Ascending aorta (tissue), 2 donors: ENCODE data around the gene PTPRO. TPM values are rescaled to one million over a fixed set of nuclear protein-coding genes. Genes with fewer than 3 reads are reported as not detected.

Experiments used
- DNase-seq, 2 donors: peaks; one replicate each; pipeline ENCODE4 v3.0.0-alpha.2; 2019; ENCODE audit warnings: low spot score in 2 of 2
- H3K27ac ChIP-seq, 2 donors: fragments of 200-600 bp; sonication (generic); one replicate each; pipeline ENCODE4 v1.5.1; 2016 to 2017; ENCODE audit warnings: mild to moderate bottlenecking in 1 of 2
- H3K27me3 ChIP-seq: fragments of 200-600 bp; sonication (generic); one replicate; pipeline ENCODE4 v1.5.1; 2017
- H3K36me3 ChIP-seq, 2 donors: fragments of 200-600 bp; sonication (generic); one replicate each; pipeline ENCODE4 v1.5.1; 2016
- H3K4me1 ChIP-seq, 2 donors: fragments of 200-600 bp; sonication (generic); one replicate each; pipeline ENCODE4 v1.5.1; 2016 to 2017; ENCODE audit warnings: mild to moderate bottlenecking in 1 of 2
- H3K4me3 ChIP-seq, 2 donors: fragments of 200-600 bp; sonication (generic); one replicate each; pipeline ENCODE4 v1.5.1; 2016 to 2017; ENCODE audit warnings: mild to moderate bottlenecking in 1 of 2
- H3K9me3 ChIP-seq, 2 donors: fragments of 200-600 bp; sonication (generic); one replicate each; pipeline ENCODE4 v1.5.1; 2016
- intact Hi-C: fragments of 100-400 bp; cut with DNase I; formaldehyde crosslinking; loops from one replicate; pipeline ENCODE4 v1.15.1; 2023
- total RNA-seq: library from RNA; depleted of rRNA; stranded (reverse); fragments of >200 nt; gene quantifications from one replicate; pipeline ENCODE4 v1.1.0, GENCODE V29; 2016
- TF ChIP-seq, protein P1 (sequence below), 3 experiments: fragments of 200-600 bp in 2 of 3; fragments of 450-650 bp in 1 of 3; sonication (generic) in 2 of 3; IDR thresholded peaks; one replicate each; pipeline ENCODE4 v1.5.1; 2016 to 2019; ENCODE audit warnings: antibody characterized with exemption in 3 of 3, mild to moderate bottlenecking in 1 of 3, moderate library complexity in 1 of 3

Gene PTPRO
- total RNA-seq, 1 donor from 2014 or later: 0.11 TPM

DNA sequence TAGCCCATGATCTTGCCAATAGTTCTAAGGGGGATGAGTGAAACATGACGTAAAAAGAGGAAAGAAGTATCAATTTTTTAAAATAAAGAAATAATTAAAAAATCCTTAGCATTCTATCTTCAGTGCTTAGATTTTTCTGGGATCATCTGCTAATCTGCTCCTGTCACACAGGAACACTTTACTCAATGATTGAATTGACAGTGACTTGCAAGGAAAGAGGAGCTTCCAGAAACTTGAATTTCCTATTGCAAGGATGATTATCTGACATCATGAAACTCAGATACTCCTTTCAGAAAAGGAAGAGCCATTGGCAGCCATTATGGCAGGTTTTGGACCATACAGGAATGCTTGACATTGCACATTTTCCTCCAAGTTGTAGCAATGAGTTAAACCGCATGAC lies 41.4 kb upstream of the PTPRO start:
- Histone ChIP-seq H3K9me3 (no peaks in the 10 kb centered on the region), H3K27me3 (no peaks in the 10 kb centered on the region), H3K27ac (no peak overlapping the region), H3K4me1 (peaks cover 4 to 13% of the 10 kb centered on the region in 2 donors), H3K36me3 (no peaks in the 10 kb centered on the region), H3K4me3 (no peak overlapping the region)
- TF ChIP-seq, protein P1, sequence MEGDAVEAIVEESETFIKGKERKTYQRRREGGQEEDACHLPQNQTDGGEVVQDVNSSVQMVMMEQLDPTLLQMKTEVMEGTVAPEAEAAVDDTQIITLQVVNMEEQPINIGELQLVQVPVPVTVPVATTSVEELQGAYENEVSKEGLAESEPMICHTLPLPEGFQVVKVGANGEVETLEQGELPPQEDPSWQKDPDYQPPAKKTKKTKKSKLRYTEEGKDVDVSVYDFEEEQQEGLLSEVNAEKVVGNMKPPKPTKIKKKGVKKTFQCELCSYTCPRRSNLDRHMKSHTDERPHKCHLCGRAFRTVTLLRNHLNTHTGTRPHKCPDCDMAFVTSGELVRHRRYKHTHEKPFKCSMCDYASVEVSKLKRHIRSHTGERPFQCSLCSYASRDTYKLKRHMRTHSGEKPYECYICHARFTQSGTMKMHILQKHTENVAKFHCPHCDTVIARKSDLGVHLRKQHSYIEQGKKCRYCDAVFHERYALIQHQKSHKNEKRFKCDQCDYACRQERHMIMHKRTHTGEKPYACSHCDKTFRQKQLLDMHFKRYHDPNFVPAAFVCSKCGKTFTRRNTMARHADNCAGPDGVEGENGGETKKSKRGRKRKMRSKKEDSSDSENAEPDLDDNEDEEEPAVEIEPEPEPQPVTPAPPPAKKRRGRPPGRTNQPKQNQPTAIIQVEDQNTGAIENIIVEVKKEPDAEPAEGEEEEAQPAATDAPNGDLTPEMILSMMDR (IDR thresholded peaks at IDR 0.05): no peak
- intact Hi-C loops: no loop called here
- DNase-seq: no peak

DNA sequence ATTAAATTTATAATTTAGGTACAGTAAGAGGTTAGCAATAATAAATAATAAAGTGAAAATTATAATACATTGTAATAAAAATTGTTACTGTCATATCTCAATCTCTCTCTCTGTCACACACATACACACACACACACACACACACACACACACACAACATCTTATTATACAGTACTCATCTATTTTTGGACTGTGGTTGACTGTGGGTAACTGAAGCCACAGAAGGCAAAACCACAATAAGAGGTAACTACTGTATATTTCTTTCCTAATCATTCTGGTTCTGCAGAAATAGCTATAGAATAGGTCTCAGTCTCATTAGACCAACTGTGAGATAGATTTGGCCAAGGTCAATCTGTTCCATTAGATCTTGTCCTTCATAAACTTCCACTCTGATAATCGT lies 33.1 kb upstream of the PTPRO start:
- H3K36me3 ChIP-seq: no peaks in the 10 kb centered on the region
- H3K4me3 ChIP-seq: no peak overlapping the region
- no peak for DNase-seq
- H3K27me3 ChIP-seq: no peaks in the 10 kb centered on the region
- no peak overlapping the region for H3K27ac ChIP-seq
- H3K9me3 ChIP-seq: no peaks in the 10 kb centered on the region
- H3K4me1 ChIP-seq: no peaks in the 10 kb centered on the region
- intact Hi-C loops: no loop called here
- TF ChIP-seq, protein P1 (IDR thresholded peaks at IDR 0.05): no peak

DNA sequence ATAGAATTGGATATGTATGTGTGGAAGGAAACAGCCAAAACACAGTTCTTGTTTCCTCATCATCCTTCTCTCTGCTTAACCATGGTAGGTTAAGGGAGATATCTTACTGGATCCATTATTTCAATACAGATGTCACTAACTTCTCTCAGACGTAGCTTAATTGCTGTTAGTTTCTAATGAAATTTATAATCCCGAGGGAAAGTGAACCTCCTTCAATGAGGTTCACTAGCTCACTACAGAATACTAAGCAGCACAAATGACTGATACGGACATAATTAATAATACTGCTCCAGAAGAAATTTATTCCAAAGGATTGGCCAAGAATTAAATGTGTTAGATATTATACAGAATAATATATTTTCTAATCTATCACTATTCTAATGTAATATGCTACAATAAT lies 28.6 kb upstream of the PTPRO start:
- intact Hi-C loops: no loop called here
- H3K36me3 ChIP-seq: no peaks in the 10 kb centered on the region
- H3K27ac ChIP-seq: no peak overlapping the region
- TF ChIP-seq, protein P1 (IDR thresholded peaks at IDR 0.05): no peak
- no peaks in the 10 kb centered on the region for H3K4me1 ChIP-seq
- H3K27me3 ChIP-seq: no peaks in the 10 kb centered on the region
- H3K9me3 ChIP-seq: no peaks in the 10 kb centered on the region
- H3K4me3 ChIP-seq: no peak overlapping the region
- no peak for DNase-seq

DNA sequence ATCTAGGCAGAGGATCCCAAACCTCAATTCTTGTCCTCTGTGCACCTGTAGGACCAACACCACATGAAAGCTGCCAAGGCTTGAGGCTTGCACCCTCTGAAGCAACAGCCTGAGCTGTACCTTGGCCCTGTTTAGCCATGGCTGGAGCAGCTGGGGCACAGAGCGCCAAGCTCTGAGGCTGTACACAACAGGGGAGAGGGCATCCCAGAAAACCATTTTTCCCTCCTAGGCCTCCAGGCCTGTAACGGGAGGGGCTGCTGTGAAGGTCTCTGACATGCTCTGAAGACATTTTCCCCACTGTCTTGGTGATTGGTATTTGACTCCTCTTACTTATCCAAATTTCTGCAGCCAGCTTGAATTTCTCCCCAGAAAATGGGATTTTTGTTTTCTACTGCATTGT lies 22.4 kb upstream of the PTPRO start:
- Histone ChIP-seq H3K9me3 (no peaks in the 10 kb centered on the region), H3K4me3 (no peak overlapping the region), H3K27ac (no peak overlapping the region), H3K36me3 (no peaks in the 10 kb centered on the region), H3K4me1 (no peaks in the 10 kb centered on the region), H3K27me3 (no peaks in the 10 kb centered on the region)
- DNase-seq: no peak
- intact Hi-C loops: no loop called here
- TF ChIP-seq, protein P1 (IDR thresholded peaks at IDR 0.05): no peak

DNA sequence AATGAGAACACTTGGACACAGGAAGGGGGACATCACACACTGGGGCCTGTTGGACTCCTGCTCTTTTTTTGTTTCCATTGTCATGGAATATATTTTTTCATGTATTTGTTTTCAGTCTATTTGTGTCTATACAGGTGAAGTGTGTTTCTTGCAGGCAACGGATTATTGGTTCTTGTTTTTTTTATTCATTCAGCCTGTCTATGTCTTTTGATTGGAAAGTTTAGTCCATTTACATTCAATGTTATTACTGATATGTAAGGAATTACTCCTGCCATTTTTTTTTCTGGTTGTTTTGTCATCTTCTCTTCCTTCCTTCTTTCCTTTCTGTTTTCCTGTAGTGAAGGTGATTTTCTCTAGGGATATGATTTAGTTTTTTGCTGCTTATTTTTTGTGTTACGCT lies 18.0 kb upstream of the PTPRO start:
- Histone ChIP-seq H3K27me3 (no peaks in the 10 kb centered on the region), H3K36me3 (no peaks in the 10 kb centered on the region), H3K27ac (no peak overlapping the region), H3K4me3 (no peak overlapping the region), H3K9me3 (peaks cover 0 to 11% of the 10 kb centered on the region in 2 donors), H3K4me1 (no peaks in the 10 kb centered on the region)
- no peak for DNase-seq
- TF ChIP-seq, protein P1 (IDR thresholded peaks at IDR 0.05): no peak
- intact Hi-C loops: no loop called here

DNA sequence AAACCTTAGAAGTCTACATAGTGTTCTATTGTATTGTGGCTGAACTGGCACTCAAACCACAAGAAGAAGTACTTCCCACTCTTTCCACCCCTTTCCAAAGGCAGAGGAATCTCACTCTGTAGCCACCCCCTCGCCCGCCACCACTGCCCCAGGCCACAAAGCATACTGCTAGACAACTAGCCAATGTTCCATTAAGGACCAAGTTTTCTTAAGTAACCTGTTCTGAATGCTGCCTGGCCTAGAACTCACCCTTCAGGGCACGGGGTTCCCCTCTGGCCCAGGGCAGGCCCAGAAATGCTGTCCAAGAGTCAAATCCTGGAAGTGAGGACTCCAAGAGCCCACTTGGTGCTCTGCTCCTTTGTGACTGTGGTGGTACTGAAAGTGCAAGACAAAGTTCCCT lies 15.7 kb upstream of the PTPRO start:
- intact Hi-C loops: no loop called here
- peaks cover 0 to 11% of the 10 kb centered on the region in 2 donors for H3K9me3 ChIP-seq
- no peak for DNase-seq
- no peak overlapping the region for H3K4me3 ChIP-seq
- H3K27ac ChIP-seq: no peak overlapping the region
- no peaks in the 10 kb centered on the region for H3K36me3 ChIP-seq
- TF ChIP-seq, protein P1 (IDR thresholded peaks at IDR 0.05): no peak
- H3K4me1 ChIP-seq: no peaks in the 10 kb centered on the region
- no peaks in the 10 kb centered on the region for H3K27me3 ChIP-seq
